B cell (primary cell): ENCODE data around the gene BMAL2.

Experiments used
- EZH2 ChIP-seq: IDR thresholded peaks from 2 replicates; pipeline ENCODE4 v1.6.1; 2012; ENCODE audit warnings: borderline replicate concordance, low read depth, mild to moderate bottlenecking, moderate library complexity, low read length; ENCODE audit not compliant: insufficient read depth, poor library complexity, severe bottlenecking
- TF ChIP-seq, protein P1 (sequence below): fragments of 200-600 bp; IDR thresholded peaks from one replicate; pipeline ENCODE4 v1.8.0; 2022; ENCODE audit warnings: antibody characterized with exemption, mild to moderate bottlenecking

DNA sequence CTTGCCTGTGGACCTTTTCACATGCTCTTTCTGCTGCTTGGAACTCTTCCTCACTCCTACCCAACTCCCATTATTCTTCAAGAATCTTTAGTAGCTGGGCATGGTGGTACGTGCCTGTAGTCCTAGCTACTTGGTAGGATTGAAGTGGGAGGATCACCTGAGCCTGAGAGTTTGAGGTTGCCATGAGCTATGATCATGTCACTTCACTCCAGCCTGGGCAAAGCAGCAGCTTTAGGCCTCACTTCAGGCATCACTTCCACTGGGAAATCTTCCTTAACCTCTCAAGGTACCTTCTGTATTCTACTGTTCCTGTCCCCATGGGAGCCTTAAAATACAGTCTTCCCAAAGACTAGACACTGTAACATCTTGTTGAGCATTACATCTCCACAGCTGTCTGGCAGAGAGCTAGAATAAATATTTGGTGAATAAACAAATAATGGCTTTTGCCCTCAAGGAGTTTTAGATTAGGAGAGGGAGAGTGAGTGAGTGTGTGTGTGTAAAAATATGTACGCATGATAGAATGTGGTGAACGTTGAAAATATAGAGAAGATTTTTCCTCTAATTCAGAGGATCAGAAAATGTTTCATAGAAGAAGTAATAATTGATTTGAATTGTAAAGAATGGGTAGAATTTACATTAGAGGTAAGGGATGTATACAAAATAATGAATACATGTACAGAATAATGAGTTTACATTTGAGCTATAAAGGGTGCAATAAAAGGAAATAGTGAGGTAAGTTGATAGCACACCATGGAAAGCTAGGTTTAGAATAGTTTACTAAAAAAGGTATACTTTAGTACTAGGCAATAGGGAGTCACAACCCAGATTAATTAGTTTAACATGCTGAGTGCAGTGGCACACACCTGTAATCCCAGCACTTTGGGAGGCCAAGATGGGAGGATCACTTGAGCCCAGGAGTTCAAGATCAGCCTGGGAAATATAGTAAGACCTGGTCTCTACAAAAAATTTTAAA lies 29.2 kb upstream of the BMAL2 start:
- TF ChIP-seq, protein P1, sequence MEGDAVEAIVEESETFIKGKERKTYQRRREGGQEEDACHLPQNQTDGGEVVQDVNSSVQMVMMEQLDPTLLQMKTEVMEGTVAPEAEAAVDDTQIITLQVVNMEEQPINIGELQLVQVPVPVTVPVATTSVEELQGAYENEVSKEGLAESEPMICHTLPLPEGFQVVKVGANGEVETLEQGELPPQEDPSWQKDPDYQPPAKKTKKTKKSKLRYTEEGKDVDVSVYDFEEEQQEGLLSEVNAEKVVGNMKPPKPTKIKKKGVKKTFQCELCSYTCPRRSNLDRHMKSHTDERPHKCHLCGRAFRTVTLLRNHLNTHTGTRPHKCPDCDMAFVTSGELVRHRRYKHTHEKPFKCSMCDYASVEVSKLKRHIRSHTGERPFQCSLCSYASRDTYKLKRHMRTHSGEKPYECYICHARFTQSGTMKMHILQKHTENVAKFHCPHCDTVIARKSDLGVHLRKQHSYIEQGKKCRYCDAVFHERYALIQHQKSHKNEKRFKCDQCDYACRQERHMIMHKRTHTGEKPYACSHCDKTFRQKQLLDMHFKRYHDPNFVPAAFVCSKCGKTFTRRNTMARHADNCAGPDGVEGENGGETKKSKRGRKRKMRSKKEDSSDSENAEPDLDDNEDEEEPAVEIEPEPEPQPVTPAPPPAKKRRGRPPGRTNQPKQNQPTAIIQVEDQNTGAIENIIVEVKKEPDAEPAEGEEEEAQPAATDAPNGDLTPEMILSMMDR: no peak
- TF ChIP-seq EZH2: no peak
